ENCODE data around the gene SLC7A4. TPM values are rescaled to one million over a fixed set of nuclear protein-coding genes. Genes with fewer than 3 reads are reported as not detected.

SLC7A4 gene
- total and polyA plus RNA-seq, 2 of the 8 experiments (the other 6 are each of a cell fraction or from before 2014, with no cell fraction given): 0.92 TPM; not detected in 1

DNA sequence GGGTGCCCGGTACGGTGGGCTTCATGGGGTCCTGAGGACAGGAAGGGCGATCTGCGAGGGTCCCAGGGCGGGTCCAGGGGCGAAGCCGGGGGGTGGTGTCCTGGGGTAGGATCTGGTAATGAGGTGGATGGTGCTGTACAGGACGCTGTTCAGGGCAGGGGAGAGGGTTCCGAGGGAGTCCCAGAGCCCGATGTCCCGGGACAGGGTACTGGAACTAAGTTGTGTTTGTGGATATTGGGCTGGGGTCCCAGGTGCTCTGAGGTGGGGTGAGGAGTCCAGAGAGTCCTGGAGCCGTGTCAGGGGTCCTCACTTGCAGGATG is 49.8 kb downstream of the SLC7A4 start:
- no peak overlapping the region for H2BK120ac ChIP-seq (replicated peaks; ENCODE audit: low read depth, low read length)
- H4K91ac ChIP-seq (replicated peaks; ENCODE audit: insufficient read length, low read length): no peak overlapping the region
- H2BK15ac ChIP-seq (ENCODE audit: low read length): 0 out of 2 replicates have a peak overlapping the region, but pooled peaks have one; percentile 14
- H4K5ac ChIP-seq (ENCODE audit: insufficient read length, low read depth, low read length): peak overlapping the region; percentile 54
- FAIRE-seq (no peak), DNase-seq (ENCODE audit: low read depth in 1 of 2, low spot score in 2 of 2) (no peak)
- WGBS, 2 experiments (ENCODE audit: extremely low coverage in 1 of 2, insufficient coverage in 1 of 2, insufficient read length in 1 of 2, insufficient replicate concordance in 2 of 2, low coverage in 1 of 2, low lambda C conversion rate in 2 of 2, missing lambda C conversion rate in 1 of 2): 10% methylated on average over 10 of the region's 12 CpGs; no CpG with 5 or more reads in 1 of the 2 experiments
- no peak for TF ChIP-seq ASH2L (IDR thresholded peaks at IDR 0.05; ENCODE audit: low read length)
- no peak for TF ChIP-seq SIX5 (IDR thresholded peaks at IDR 0.05; ENCODE audit: low read depth, low read length)
- TF ChIP-seq, protein P1, sequence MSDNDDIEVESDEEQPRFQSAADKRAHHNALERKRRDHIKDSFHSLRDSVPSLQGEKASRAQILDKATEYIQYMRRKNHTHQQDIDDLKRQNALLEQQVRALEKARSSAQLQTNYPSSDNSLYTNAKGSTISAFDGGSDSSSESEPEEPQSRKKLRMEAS (IDR thresholded peaks at IDR 0.05): no peak
- no peak for TF ChIP-seq TCF12 (IDR thresholded peaks at IDR 0.05; ENCODE audit: low read depth, low read length)
- TF ChIP-seq JUND (IDR thresholded peaks at IDR 0.05; ENCODE audit: low read length): no peak
- peak; percentile 44 for TF ChIP-seq KDM4A (IDR thresholded peaks at IDR 0.05; ENCODE audit: low read depth, low read length, severe bottlenecking)
- no peaks in the 10 kb centered on the region for H3K79me2 ChIP-seq (ENCODE audit: control insufficient read depth in 1 of 2, insufficient read depth in 2 of 2, low read length in 2 of 2)
- peak overlapping the region; percentile 44 for H3K4ac ChIP-seq (replicated peaks; ENCODE audit: insufficient read length, low read depth, low read length)
- no peak overlapping the region for H3K18ac ChIP-seq (ENCODE audit: extremely low read depth, low read length)
- ChIA-PET CTCF (ENCODE audit: partially characterized antibody) (interaction anchor here (0.6 to 1.9 kb wide), 13 partner anchors 10 to 178 kb away, joined by 3 to 10 read pairs (median 4); partner anchors contain the start of genes AIFM3 and P2RX6), POLR2A (ENCODE audit: partially characterized antibody) (interaction anchor here (0.7 to 4.6 kb wide), 14 partner anchors 9 to 1595 kb away, joined by 3 to 45 read pairs (median 5); partner anchors contain the start of gene THAP7)
- H3K23ac ChIP-seq (ENCODE audit: insufficient read length): no peak overlapping the region
- H3K4me3 ChIP-seq (ENCODE audit: extremely low read depth in 1 of 4, insufficient read depth in 2 of 4, low read depth in 3 of 4, low read length in 4 of 4): peak overlapping the region; percentile 68 to 86 (median 74)
- peaks cover 0 to 12% (median 7%) of the 10 kb centered on the region in 4 experiments; a peak in 5 of 7 replicates for H3K27me3 ChIP-seq (replicated peaks in 1 of 4; ENCODE audit: control insufficient read depth in 3 of 4, extremely low read depth in 1 of 4, insufficient read depth in 3 of 4, low read length in 3 of 4)
- H3K14ac ChIP-seq (ENCODE audit: insufficient read length): no peak overlapping the region
- peak overlapping the region in 3 of 4 experiments; percentile 75 to 85 (median 78); a peak in 6 of 7 replicates for H3K9ac ChIP-seq (replicated peaks in 1 of 4; ENCODE audit: extremely low read depth in 1 of 4, low read depth in 3 of 4, low read length in 3 of 4)
- H3K23me2 ChIP-seq (ENCODE audit: low read depth, low read length): peaks cover 8% of the 10 kb centered on the region
- H4K8ac ChIP-seq (ENCODE audit: extremely low read depth, insufficient read depth, low read length): peak overlapping the region; percentile 99
- H3K56ac ChIP-seq (replicated peaks; ENCODE audit: insufficient read length, low read depth, low read length): peak overlapping the region; percentile 55
- H2BK20ac ChIP-seq (ENCODE audit: low read length): no peak overlapping the region
- H3K9me3 ChIP-seq (ENCODE audit: insufficient read depth in 2 of 2, low read depth in 1 of 2, low read length in 1 of 2): peaks cover 11 to 16% of the 10 kb centered on the region in 2 experiments
- peak overlapping the region; percentile 50 to 92 for H3K4me2 ChIP-seq (ENCODE audit: insufficient read depth in 1 of 2, low read depth in 2 of 2, low read length in 2 of 2)
- peak overlapping the region; percentile 78 for H2AFZ ChIP-seq (ENCODE audit: low read length)
- peak overlapping the region; percentile 97; the same call in 1 of the 2 replicates for H2BK5ac ChIP-seq (ENCODE audit: low read depth, low read length)
- H4K20me1 ChIP-seq (replicated peaks in 1 of 2; ENCODE audit: control insufficient read depth in 1 of 2, insufficient read depth in 2 of 2, low read length in 2 of 2): peaks cover 0 to 3% of the 10 kb centered on the region in 2 experiments
- H3K36me3 ChIP-seq (ENCODE audit: control insufficient read depth in 2 of 4, insufficient read depth in 4 of 4, low read length in 3 of 4): no peaks in the 10 kb centered on the region; a peak in 1 of 8 replicates
- no peak overlapping the region for H2AK5ac ChIP-seq (ENCODE audit: low read depth, low read length)
- H3K27ac ChIP-seq (ENCODE audit: low read depth, low read length): no peak overlapping the region
- peaks cover 5 to 25% (median 8%) of the 10 kb centered on the region in 4 experiments; a peak in 6 of 7 replicates for H3K4me1 ChIP-seq (replicated peaks in 1 of 4; ENCODE audit: control insufficient read depth in 3 of 4, insufficient read depth in 4 of 4, low read length in 3 of 4)
- H2BK12ac ChIP-seq (ENCODE audit: low read depth, low read length): no peak overlapping the region
- H3K79me1 ChIP-seq (ENCODE audit: low read depth, low read length): no peaks in the 10 kb centered on the region

All from H1 (cell line).